Lung (tissue), 12 donors: Measurements from ENCODE around the gene BARX2. TPM values are rescaled to one million over a fixed set of nuclear protein-coding genes. Genes with fewer than 3 reads are reported as not detected.

Experiments
- ATAC-seq: fragments of 200-7000 bp; cut with Tn5 transposase; one replicate; pipeline ENCODE4 v1.9.1; 2020; ENCODE audit warnings: moderate number of reproducible peaks; ENCODE audit not compliant: insufficient read depth, low FRiP score
- DNase-seq, 3 donors: peaks; one replicate each; pipeline ENCODE4 v3.0.0-alpha.2; 2013 to 2017
- H3K27ac ChIP-seq, 2 donors: one replicate each; pipeline ENCODE4 v1.5.1; 2013; ENCODE audit warnings: mild to moderate bottlenecking in 2 of 2, moderate library complexity in 2 of 2, control low read depth in 1 of 2, inconsistent platforms in 1 of 2, low read depth in 1 of 2, low read length in 1 of 2
- H3K27me3 ChIP-seq, 3 donors: one replicate each; pipeline ENCODE4 v1.5.1; 2013; ENCODE audit warnings: low read length in 2 of 3; ENCODE audit not compliant: control insufficient read depth in 3 of 3, insufficient read depth in 3 of 3
- H3K36me3 ChIP-seq, 4 donors: one replicate each; pipeline ENCODE4 v1.5.1; 2013; ENCODE audit warnings: low read length in 4 of 4, mild to moderate bottlenecking in 1 of 4, moderate library complexity in 1 of 4; ENCODE audit not compliant: control insufficient read depth in 4 of 4, insufficient read depth in 4 of 4
- H3K4me1 ChIP-seq, 5 donors: one replicate each; pipeline ENCODE4 v1.5.1; 2013; ENCODE audit warnings: low read length in 5 of 5, mild to moderate bottlenecking in 2 of 5, moderate library complexity in 1 of 5; ENCODE audit not compliant: control insufficient read depth in 5 of 5, insufficient read depth in 5 of 5
- H3K4me3 ChIP-seq: one replicate; pipeline ENCODE4 v1.5.1; 2013; ENCODE audit warnings: mild to moderate bottlenecking, control low read depth, moderate library complexity
- H3K9ac ChIP-seq, 2 donors: one replicate each; pipeline ENCODE4 v1.5.1; 2013; ENCODE audit warnings: low read length in 2 of 2, control low read depth in 1 of 2; ENCODE audit not compliant: insufficient read depth in 1 of 2
- H3K9me3 ChIP-seq, 4 donors: one replicate each; pipeline ENCODE4 v1.5.1; 2013; ENCODE audit warnings: low read length in 3 of 4, mild to moderate bottlenecking in 1 of 4, moderate library complexity in 1 of 4; ENCODE audit not compliant: control insufficient read depth in 4 of 4, insufficient read depth in 3 of 4
- CTCF ChIP-seq: IDR thresholded peaks from 2 replicates; pipeline ENCODE4 v1.5.1; 2012; ENCODE audit warnings: mild to moderate bottlenecking; ENCODE audit errors: control extremely low read depth, extremely low read depth
- WGBS, 2 donors: extraction: QIAGEN DNeasy Blood & Tissue Kit; methylation state at CpG; one replicate each; pipeline ENCODE4 v1.1.7; 2013; 5-methylcytosine and 5-hydroxymethylcytosine counted together
- polyA plus RNA-seq, 2 donors: library from polyadenylated mRNA; stranded (reverse); fragments of 200-250 nt; gene quantifications; one replicate each; pipeline ENCODE4 v1.2.1, GENCODE V29; 2013
- total RNA-seq, 2 donors: library from RNA; depleted of rRNA in 1 of 2; stranded (reverse); fragments of >200 nt in 1 of 2; gene quantifications; one replicate each; pipeline ENCODE4 v1.2.1, GENCODE V29; 2014 to 2021
- donor health status: control.
- donor health status: control.
- donor health status: Bipolar disorder and iron deficiency.
- donor health status: healthy.
- donor health status: DM: yes; HTN: yes; CAD: no.

The BARX2 gene
- total and polyA plus RNA-seq, 4 donors, result 0.39 to 1.1 (median 0.75) TPM

GRCh38 chr11:129372609-129373488, 2.8 kb upstream of the BARX2 start:
- no peak overlapping the region for H3K9ac ChIP-seq
- H3K4me1 ChIP-seq, result peaks cover 0 to 21% (median 0%) of the 10 kb centered on the region in 5 donors
- no peaks in the 10 kb centered on the region for H3K36me3 ChIP-seq
- H3K27ac ChIP-seq, result no peak overlapping the region
- peaks cover 12 to 84% (median 82%) of the 10 kb centered on the region in 3 donors for H3K27me3 ChIP-seq
- H3K9me3 ChIP-seq, result peaks cover 0 to 4% (median 0%) of the 10 kb centered on the region in 4 donors
- no peak overlapping the region for H3K4me3 ChIP-seq
- DNase-seq, result peak in 2 of 3 donors; percentile 10 to 25
- 2 to 5% methylated on average over 77 of the region's 77 CpGs for WGBS, 2 donors
- ATAC-seq, result no peak
- TF ChIP-seq CTCF, result no peak

- peaks cover 12 to 86% (median 85%) of the 10 kb centered on the region in 3 donors for H3K27me3 ChIP-seq
- no peak overlapping the region for H3K27ac ChIP-seq
- no peak for TF ChIP-seq CTCF
- WGBS, 2 donors, result 5 to 6% methylated on average over 24 of the region's 24 CpGs
- peaks cover 0 to 4% (median 0%) of the 10 kb centered on the region in 4 donors for H3K9me3 ChIP-seq
- DNase-seq, result peak in 1 of 3 donors; percentile 9
- H3K36me3 ChIP-seq, result no peaks in the 10 kb centered on the region
- H3K9ac ChIP-seq, result no peak overlapping the region
- no peak for ATAC-seq
- peaks cover 0 to 21% (median 0%) of the 10 kb centered on the region in 5 donors for H3K4me1 ChIP-seq
- H3K4me3 ChIP-seq, result no peak overlapping the region
Observed at GRCh38 chr11:129373489-129373953, 2.1 kb upstream of the BARX2 start.

- no peak overlapping the region for H3K27ac ChIP-seq
- no peak overlapping the region for H3K4me3 ChIP-seq
- H3K9ac ChIP-seq, result no peak overlapping the region
- 3 to 5% methylated on average over 57 of the region's 57 CpGs for WGBS, 2 donors
- ATAC-seq, result no peak
- peak in 1 of 3 donors; percentile 18 for DNase-seq
- H3K4me1 ChIP-seq, result peaks cover 0 to 21% (median 0%) of the 10 kb centered on the region in 5 donors
- no peak for TF ChIP-seq CTCF
- H3K36me3 ChIP-seq, result no peaks in the 10 kb centered on the region
- peaks cover 12 to 86% (median 85%) of the 10 kb centered on the region in 3 donors for H3K27me3 ChIP-seq
- H3K9me3 ChIP-seq, result peaks cover 0 to 4% (median 0%) of the 10 kb centered on the region in 4 donors
Observed at GRCh38 chr11:129374081-129374992, 1.3 kb upstream of the BARX2 start.
